Chondrocyte (in vitro differentiated cells): ENCODE results near the gene RERE. TPM values are rescaled to one million over a fixed set of nuclear protein-coding genes. Genes with fewer than 3 reads are reported as not detected.

ENCODE experiments used
- DNase-seq: peaks from one replicate; pipeline ENCODE4 v3.0.0; 2021; ENCODE audit warnings: mixed read lengths, low spot score
- H3K27ac Mint-ChIP-seq: one replicate; pipeline ENCODE4 v1.8.0; 2021; ENCODE audit warnings: mild to moderate bottlenecking, moderate library complexity, mixed read lengths; ENCODE audit not compliant: unreplicated experiment
- H3K27me3 Mint-ChIP-seq: 2 replicates; pipeline ENCODE4 v1.8.0; 2021; ENCODE audit warnings: low read depth, mixed read lengths
- H3K36me3 Mint-ChIP-seq: 2 replicates; pipeline ENCODE4 v1.8.0; 2021; ENCODE audit warnings: low read depth, mixed read lengths
- H3K4me1 Mint-ChIP-seq: 2 replicates; pipeline ENCODE4 v1.8.0; 2021; ENCODE audit warnings: low read depth, mild to moderate bottlenecking, mixed read lengths
- H3K4me3 Mint-ChIP-seq: one replicate; pipeline ENCODE4 v1.8.0; 2021; ENCODE audit warnings: mild to moderate bottlenecking, moderate library complexity, mixed read lengths; ENCODE audit not compliant: unreplicated experiment
- H3K9me3 Mint-ChIP-seq: 2 replicates; pipeline ENCODE4 v1.8.0; 2021; ENCODE audit warnings: low read depth, mixed read lengths
- total RNA-seq: library from RNA; stranded (reverse); gene quantifications from 3 replicates; pipeline ENCODE4 v1.2.1, GENCODE V29; 2021
- TF ChIP-seq, protein P1 (sequence below): fragments of 200-600 bp; sonication (generic); IDR thresholded peaks from 2 replicates; pipeline ENCODE4 v1.5.0; 2021; ENCODE audit warnings: antibody characterized with exemption, mild to moderate bottlenecking, moderate library complexity

Gene RERE
- total RNA-seq, 1 donor from 2014 or later = 64.9 TPM

GRCh38 chr1:8344893-8345507 is 472.4 kb downstream of the RERE start:
- no peaks in the 10 kb centered on the region for H3K9me3 Mint-ChIP-seq
- H3K4me1 Mint-ChIP-seq = peaks cover 41% of the 10 kb centered on the region
- no peak overlapping the region for H3K27ac Mint-ChIP-seq
- no peaks in the 10 kb centered on the region for H3K27me3 Mint-ChIP-seq
- H3K36me3 Mint-ChIP-seq = peaks cover 6% of the 10 kb centered on the region
- TF ChIP-seq, protein P1, sequence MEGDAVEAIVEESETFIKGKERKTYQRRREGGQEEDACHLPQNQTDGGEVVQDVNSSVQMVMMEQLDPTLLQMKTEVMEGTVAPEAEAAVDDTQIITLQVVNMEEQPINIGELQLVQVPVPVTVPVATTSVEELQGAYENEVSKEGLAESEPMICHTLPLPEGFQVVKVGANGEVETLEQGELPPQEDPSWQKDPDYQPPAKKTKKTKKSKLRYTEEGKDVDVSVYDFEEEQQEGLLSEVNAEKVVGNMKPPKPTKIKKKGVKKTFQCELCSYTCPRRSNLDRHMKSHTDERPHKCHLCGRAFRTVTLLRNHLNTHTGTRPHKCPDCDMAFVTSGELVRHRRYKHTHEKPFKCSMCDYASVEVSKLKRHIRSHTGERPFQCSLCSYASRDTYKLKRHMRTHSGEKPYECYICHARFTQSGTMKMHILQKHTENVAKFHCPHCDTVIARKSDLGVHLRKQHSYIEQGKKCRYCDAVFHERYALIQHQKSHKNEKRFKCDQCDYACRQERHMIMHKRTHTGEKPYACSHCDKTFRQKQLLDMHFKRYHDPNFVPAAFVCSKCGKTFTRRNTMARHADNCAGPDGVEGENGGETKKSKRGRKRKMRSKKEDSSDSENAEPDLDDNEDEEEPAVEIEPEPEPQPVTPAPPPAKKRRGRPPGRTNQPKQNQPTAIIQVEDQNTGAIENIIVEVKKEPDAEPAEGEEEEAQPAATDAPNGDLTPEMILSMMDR = no peak
- H3K4me3 Mint-ChIP-seq = no peak overlapping the region
- DNase-seq = no peak

DNA sequence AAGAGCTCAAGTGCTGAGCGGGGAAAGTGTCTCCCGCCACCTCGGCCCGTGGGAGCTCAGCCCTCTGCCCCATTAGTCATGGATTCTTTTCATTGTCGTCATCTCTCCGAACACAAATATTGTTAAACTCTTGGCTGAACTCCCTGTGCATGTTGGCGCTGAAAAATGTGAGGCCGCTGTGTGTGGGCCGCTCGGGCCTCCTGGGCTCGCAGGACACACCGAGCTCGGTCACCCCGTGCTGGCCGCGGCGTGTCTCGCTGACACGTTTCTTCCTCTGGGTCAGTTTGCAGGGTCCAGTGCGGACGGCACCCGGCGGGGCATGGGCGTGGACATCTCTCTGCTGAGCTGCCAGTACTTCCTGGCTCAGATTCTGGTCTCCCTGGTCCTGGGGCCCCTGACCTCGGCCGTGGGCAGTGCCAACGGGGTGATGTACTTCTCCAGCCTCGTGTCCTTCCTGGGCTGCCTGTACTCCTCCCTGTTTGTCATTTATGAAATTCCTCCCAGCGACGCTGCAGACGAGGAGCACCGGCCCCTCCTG is 473.9 kb downstream of the RERE start:
- Mint-ChIP-seq H3K36me3 (peaks cover 8% of the 10 kb centered on the region), H3K27me3 (no peaks in the 10 kb centered on the region), H3K4me3 (peak overlapping the region; percentile 47), H3K9me3 (no peaks in the 10 kb centered on the region), H3K27ac (peak overlapping the region; percentile 99), H3K4me1 (peaks cover 36% of the 10 kb centered on the region)
- DNase-seq = peak; percentile 90
- TF ChIP-seq, protein P1 = no peak

DNA sequence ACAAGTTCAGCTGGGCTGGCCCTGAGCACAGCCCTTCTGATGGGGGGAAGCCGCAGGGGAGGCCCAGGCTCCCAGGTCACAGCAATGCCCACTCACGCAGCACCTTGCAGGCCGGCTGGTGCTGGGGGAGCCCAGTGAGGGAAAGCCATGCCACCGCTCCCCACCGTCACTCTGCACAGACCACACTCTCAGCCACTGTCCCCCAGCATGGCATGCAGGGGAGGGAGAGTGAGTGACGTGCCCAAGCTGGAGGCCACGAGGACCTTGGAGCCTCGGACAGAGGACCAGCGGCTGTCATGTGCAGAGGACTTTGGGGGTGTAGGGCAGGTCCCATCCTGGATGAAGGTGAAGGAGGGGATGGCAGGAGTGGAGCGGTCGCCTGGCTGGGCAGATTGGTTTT is 474.4 kb downstream of the RERE start:
- H3K4me1 Mint-ChIP-seq = peaks cover 33% of the 10 kb centered on the region
- TF ChIP-seq, protein P1 = no peak
- H3K27me3 Mint-ChIP-seq = no peaks in the 10 kb centered on the region
- H3K9me3 Mint-ChIP-seq = no peaks in the 10 kb centered on the region
- H3K4me3 Mint-ChIP-seq = peak overlapping the region; percentile 45
- H3K36me3 Mint-ChIP-seq = peaks cover 8% of the 10 kb centered on the region
- no peak for DNase-seq
- peak overlapping the region; percentile 99 for H3K27ac Mint-ChIP-seq

- Mint-ChIP-seq H3K27ac (peak overlapping the region; percentile 99), H3K4me3 (no peak overlapping the region), H3K9me3 (no peaks in the 10 kb centered on the region), H3K36me3 (peaks cover 8% of the 10 kb centered on the region), H3K27me3 (no peaks in the 10 kb centered on the region), H3K4me1 (peaks cover 27% of the 10 kb centered on the region)
- no peak for DNase-seq
- TF ChIP-seq, protein P1 = peak; percentile 34
Measured at GRCh38 chr1:8342325-8342724, 475.1 kb downstream of the RERE start.

DNA sequence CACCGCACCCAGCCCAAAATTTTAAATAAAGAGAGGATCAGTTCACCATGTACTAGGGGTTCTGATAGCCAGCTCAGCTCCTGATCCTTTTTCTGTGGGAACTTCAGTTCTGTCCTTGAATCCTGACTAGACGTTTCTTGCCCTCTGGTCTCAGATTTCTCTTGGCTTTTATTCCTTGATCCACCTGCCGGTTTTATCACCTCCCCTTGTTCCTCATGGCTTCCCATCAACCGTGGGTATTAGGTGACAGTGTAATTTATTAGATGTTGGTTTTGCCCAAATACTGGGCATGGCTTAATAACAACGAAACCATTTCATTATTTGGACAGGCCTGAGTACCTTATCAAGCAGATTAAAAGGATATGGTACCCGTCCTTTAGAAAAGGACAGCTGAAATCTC is 477.0 kb downstream of the RERE start:
- H3K27ac Mint-ChIP-seq = no peak overlapping the region
- H3K9me3 Mint-ChIP-seq = peaks cover 2% of the 10 kb centered on the region
- H3K36me3 Mint-ChIP-seq = peaks cover 11% of the 10 kb centered on the region
- DNase-seq = no peak
- no peak overlapping the region for H3K4me3 Mint-ChIP-seq
- TF ChIP-seq, protein P1 = no peak
- H3K27me3 Mint-ChIP-seq = no peaks in the 10 kb centered on the region
- peaks cover 27% of the 10 kb centered on the region for H3K4me1 Mint-ChIP-seq
